Stimulated activated CD4-positive, alpha-beta T cell treated with anti-CD3 and anti-CD28 coated beads, Interleukin-12 subunit alpha, Interleukin-12 subunit beta, amount 100 ng/mL, for 48 hours (primary cell): ENCODE measurements around the gene TLR3.

Experiments
- DNase-seq, 3 donors: peaks; one replicate each; pipeline ENCODE4 v3.0.0-alpha.2; 2020; ENCODE audit warnings: low read depth in 2 of 3, low spot score in 1 of 3

Gene TLR3

GRCh38 chr4:186104890-186105646, 36.1 kb downstream of the TLR3 start:
- DNase-seq, result no peak

GRCh38 chr4:186105647-186106321, 36.8 kb downstream of the TLR3 start:
- DNase-seq, result no peak

GRCh38 chr4:186107947-186108346, 39.0 kb downstream of the TLR3 start:
- DNase-seq, result no peak

- no peak for DNase-seq
These were observed 39.4 kb downstream of the TLR3 start for GRCh38 chr4:186108391-186108790.

- DNase-seq, result no peak
These were observed 40.3 kb downstream of the TLR3 start for GRCh38 chr4:186109245-186109644.

- DNase-seq, result no peak
These were observed 47.7 kb downstream of the TLR3 start for GRCh38 chr4:186116697-186117096.

- DNase-seq, result no peak
These were observed 49.6 kb downstream of the TLR3 start for GRCh38 chr4:186118582-186118981.

- no peak for DNase-seq
These were observed 52.1 kb downstream of the TLR3 start for GRCh38 chr4:186121057-186121456.

- DNase-seq, result no peak
These were observed 59.9 kb downstream of the TLR3 start for GRCh38 chr4:186128842-186129241.

- DNase-seq, result no peak
These were observed 63.0 kb downstream of the TLR3 start for GRCh38 chr4:186131935-186132334.

- DNase-seq, result no peak
These were observed 63.8 kb downstream of the TLR3 start for GRCh38 chr4:186132577-186133242.

- no peak for DNase-seq
These were observed 65.3 kb downstream of the TLR3 start for GRCh38 chr4:186134257-186134656.

GRCh38 chr4:186134861-186135260, 65.9 kb downstream of the TLR3 start:
- no peak for DNase-seq

- DNase-seq, result no peak
These were observed 68.3 kb downstream of the TLR3 start for GRCh38 chr4:186137196-186137794.
